ENCODE results near the gene CEP55.

Gene CEP55

GRCh38 chr10:93463723-93464476 lies 32.5 kb upstream of the CEP55 start:
- TF ChIP-seq CTCF (IDR thresholded peaks at IDR 0.05) = no peak

GRCh38 chr10:93464776-93465388 lies 31.5 kb upstream of the CEP55 start:
- TF ChIP-seq CTCF (IDR thresholded peaks at IDR 0.05) = no peak

GRCh38 chr10:93465806-93466675 lies 30.4 kb upstream of the CEP55 start:
- no peak for TF ChIP-seq CTCF (IDR thresholded peaks at IDR 0.05)

- TF ChIP-seq CTCF (IDR thresholded peaks at IDR 0.05) = no peak
Measured at GRCh38 chr10:93468461-93469213, 27.8 kb upstream of the CEP55 start.

- TF ChIP-seq CTCF (IDR thresholded peaks at IDR 0.05) = no peak
Measured at GRCh38 chr10:93469454-93469853, 27.0 kb upstream of the CEP55 start.

GRCh38 chr10:93471110-93471651 lies 25.2 kb upstream of the CEP55 start:
- no peak for TF ChIP-seq CTCF (IDR thresholded peaks at IDR 0.05)

GRCh38 chr10:93473161-93473560 lies 23.3 kb upstream of the CEP55 start:
- no peak for TF ChIP-seq CTCF (IDR thresholded peaks at IDR 0.05)
